ENCODE measurements around the gene ARID1B.

- TF ChIP-seq, protein P1, sequence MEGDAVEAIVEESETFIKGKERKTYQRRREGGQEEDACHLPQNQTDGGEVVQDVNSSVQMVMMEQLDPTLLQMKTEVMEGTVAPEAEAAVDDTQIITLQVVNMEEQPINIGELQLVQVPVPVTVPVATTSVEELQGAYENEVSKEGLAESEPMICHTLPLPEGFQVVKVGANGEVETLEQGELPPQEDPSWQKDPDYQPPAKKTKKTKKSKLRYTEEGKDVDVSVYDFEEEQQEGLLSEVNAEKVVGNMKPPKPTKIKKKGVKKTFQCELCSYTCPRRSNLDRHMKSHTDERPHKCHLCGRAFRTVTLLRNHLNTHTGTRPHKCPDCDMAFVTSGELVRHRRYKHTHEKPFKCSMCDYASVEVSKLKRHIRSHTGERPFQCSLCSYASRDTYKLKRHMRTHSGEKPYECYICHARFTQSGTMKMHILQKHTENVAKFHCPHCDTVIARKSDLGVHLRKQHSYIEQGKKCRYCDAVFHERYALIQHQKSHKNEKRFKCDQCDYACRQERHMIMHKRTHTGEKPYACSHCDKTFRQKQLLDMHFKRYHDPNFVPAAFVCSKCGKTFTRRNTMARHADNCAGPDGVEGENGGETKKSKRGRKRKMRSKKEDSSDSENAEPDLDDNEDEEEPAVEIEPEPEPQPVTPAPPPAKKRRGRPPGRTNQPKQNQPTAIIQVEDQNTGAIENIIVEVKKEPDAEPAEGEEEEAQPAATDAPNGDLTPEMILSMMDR (CRISPR knock-in tag; IDR thresholded peaks at IDR 0.05) = no peak
- no peak for TF ChIP-seq STAG1 (CRISPR knock-in tag; IDR thresholded peaks at IDR 0.05)
- TF ChIP-seq NCOR1 (IDR thresholded peaks at IDR 0.05; ENCODE audit: borderline replicate concordance, low read length) = no peak
- no peak for TF ChIP-seq TAF1 (CRISPR knock-in tag; IDR thresholded peaks at IDR 0.05)
- TF ChIP-seq, protein P2, sequence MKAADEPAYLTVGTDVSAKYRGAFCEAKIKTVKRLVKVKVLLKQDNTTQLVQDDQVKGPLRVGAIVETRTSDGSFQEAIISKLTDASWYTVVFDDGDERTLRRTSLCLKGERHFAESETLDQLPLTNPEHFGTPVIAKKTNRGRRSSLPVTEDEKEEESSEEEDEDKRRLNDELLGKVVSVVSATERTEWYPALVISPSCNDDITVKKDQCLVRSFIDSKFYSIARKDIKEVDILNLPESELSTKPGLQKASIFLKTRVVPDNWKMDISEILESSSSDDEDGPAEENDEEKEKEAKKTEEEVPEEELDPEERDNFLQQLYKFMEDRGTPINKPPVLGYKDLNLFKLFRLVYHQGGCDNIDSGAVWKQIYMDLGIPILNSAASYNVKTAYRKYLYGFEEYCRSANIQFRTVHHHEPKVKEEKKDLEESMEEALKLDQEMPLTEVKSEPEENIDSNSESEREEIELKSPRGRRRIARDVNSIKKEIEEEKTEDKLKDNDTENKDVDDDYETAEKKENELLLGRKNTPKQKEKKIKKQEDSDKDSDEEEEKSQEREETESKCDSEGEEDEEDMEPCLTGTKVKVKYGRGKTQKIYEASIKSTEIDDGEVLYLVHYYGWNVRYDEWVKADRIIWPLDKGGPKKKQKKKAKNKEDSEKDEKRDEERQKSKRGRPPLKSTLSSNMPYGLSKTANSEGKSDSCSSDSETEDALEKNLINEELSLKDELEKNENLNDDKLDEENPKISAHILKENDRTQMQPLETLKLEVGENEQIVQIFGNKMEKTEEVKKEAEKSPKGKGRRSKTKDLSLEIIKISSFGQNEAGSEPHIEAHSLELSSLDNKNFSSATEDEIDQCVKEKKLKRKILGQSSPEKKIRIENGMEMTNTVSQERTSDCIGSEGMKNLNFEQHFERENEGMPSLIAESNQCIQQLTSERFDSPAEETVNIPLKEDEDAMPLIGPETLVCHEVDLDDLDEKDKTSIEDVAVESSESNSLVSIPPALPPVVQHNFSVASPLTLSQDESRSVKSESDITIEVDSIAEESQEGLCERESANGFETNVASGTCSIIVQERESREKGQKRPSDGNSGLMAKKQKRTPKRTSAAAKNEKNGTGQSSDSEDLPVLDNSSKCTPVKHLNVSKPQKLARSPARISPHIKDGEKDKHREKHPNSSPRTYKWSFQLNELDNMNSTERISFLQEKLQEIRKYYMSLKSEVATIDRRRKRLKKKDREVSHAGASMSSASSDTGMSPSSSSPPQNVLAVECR (CRISPR knock-in tag; IDR thresholded peaks at IDR 0.05; ENCODE audit: borderline replicate concordance) = no peak
Measured at GRCh38 chr6:156867121-156867520, 89.9 kb downstream of the ARID1B start.
